HG02973 (cell line): Measurements from ENCODE around the gene MTUS2.

Experiments used
- ATAC-seq: cut with Tn5 transposase; IDR thresholded peaks from one replicate; pipeline ENCODE4 v1.9.1; 2021; ENCODE audit warnings: moderate library complexity; ENCODE audit not compliant: unreplicated experiment

The MTUS2 gene

GRCh38 chr13:29436721-29437280 lies 616.7 kb downstream of the MTUS2 start:
- ATAC-seq = no peak

GRCh38 chr13:29438769-29439168 lies 618.6 kb downstream of the MTUS2 start:
- ATAC-seq = no peak

GRCh38 chr13:29439601-29440388 lies 619.7 kb downstream of the MTUS2 start:
- ATAC-seq = no peak

- no peak for ATAC-seq
These were observed 621.2 kb downstream of the MTUS2 start for GRCh38 chr13:29441306-29441705.

- no peak for ATAC-seq
These were observed 625.9 kb downstream of the MTUS2 start for GRCh38 chr13:29446016-29446415.

- ATAC-seq = no peak
These were observed 628.0 kb downstream of the MTUS2 start for GRCh38 chr13:29448174-29448573.

GRCh38 chr13:29449726-29450125 lies 629.6 kb downstream of the MTUS2 start:
- no peak for ATAC-seq

GRCh38 chr13:29451976-29452375 lies 631.8 kb downstream of the MTUS2 start:
- no peak for ATAC-seq

- ATAC-seq = no peak
These were observed 632.9 kb downstream of the MTUS2 start for GRCh38 chr13:29452773-29453616.

- ATAC-seq = no peak
These were observed 633.5 kb downstream of the MTUS2 start for GRCh38 chr13:29453617-29454011.

- peak; percentile 74 for ATAC-seq
These were observed 634.9 kb downstream of the MTUS2 start for GRCh38 chr13:29454931-29455481.

- no peak for ATAC-seq
These were observed 636.3 kb downstream of the MTUS2 start for GRCh38 chr13:29456419-29456818.

GRCh38 chr13:29457299-29457698 lies 637.2 kb downstream of the MTUS2 start:
- ATAC-seq = no peak

- no peak for ATAC-seq
These were observed 638.3 kb downstream of the MTUS2 start for GRCh38 chr13:29458419-29458818.

GRCh38 chr13:29459813-29460355 lies 639.7 kb downstream of the MTUS2 start:
- no peak for ATAC-seq

- no peak for ATAC-seq
These were observed 644.1 kb downstream of the MTUS2 start for GRCh38 chr13:29464105-29464679.

- no peak for ATAC-seq
These were observed 645.7 kb downstream of the MTUS2 start for GRCh38 chr13:29465741-29466293.

GRCh38 chr13:29471551-29471950 lies 651.4 kb downstream of the MTUS2 start:
- no peak for ATAC-seq

GRCh38 chr13:29472332-29472961 lies 652.3 kb downstream of the MTUS2 start:
- no peak for ATAC-seq

GRCh38 chr13:29473166-29473565 lies 653.0 kb downstream of the MTUS2 start:
- no peak for ATAC-seq
